Activated CD4-positive, alpha-beta T cell treated with anti-CD3 and anti-CD28 coated beads, Interleukin-10, Interleukin-2, amounts not matched to agents 100 ng/mL and 50 ng/mL, durations not matched to agents 16 hours and 8 hours (primary cell): ENCODE measurements around the gene DNAH11.
"Not testable (repeated sequence)": the region's sequence is repeated elsewhere in the genome, so short reads cannot be mapped to it uniquely, and the experiment has no call there.

Source experiments
- DNase-seq: peaks from one replicate; pipeline ENCODE4 v3.0.0-alpha.2; 2020

Gene DNAH11

DNA sequence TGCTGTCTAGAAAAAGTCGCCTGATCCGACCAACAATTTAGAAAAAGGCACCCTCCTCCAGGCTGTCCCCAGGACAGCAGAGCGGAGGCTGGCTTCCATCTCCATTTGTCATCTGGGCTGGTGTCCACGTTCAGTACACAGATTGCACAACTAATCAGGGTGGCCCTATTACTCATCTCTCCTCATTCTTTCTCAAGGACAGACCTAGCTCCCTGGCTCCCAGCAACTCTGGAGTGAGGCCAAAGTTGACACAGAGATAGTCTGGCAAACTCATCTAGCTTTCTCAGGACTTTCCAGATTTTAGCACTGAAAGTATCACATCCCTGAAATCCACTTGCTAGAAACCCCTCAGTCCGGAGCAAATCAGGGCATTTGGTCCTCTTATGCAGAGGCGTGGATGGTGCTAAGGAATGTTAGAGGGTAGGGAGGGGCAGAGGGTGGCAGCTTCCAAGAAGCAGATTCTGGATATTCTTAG, 75.1 kb downstream of the DNAH11 start:
- DNase-seq: no peak

DNA sequence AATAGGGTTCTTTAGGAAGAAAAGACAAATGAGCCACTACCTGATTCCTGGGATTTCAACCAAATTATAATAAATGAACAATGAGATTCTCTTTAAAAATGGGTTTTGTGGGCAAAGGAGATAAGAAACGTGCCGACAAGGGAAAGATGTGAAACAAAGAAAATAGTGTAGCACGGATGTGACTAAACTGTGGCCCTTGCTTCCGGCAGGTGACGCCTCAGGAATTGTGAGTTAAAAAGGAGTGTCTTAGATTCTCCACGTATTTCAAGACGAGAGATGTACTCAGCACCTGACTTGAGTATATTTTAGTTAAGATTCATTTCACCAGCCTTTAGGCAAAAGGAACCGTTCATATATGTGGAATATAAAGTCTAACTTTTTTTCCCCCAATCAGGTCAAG, 75.9 kb downstream of the DNAH11 start:
- DNase-seq: no peak

DNA sequence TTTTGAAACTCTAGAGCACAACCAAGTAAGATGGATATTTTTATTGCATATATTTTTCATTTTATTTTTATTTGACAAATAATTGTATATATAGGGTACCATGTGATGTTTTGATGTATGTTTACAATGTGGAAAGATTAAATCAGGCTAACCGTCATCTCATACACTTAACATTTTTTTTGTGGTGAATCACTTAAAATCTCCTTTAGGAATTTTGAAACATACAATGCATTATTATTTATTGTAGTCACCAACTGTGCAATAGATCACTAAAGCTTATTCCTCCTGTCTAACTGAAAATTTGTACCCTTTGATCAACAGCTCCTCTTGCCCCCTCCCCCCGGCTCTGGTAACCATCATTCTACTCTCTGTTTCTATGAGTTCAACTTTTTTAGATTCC, 77.2 kb downstream of the DNAH11 start:
- no peak for DNase-seq

DNA sequence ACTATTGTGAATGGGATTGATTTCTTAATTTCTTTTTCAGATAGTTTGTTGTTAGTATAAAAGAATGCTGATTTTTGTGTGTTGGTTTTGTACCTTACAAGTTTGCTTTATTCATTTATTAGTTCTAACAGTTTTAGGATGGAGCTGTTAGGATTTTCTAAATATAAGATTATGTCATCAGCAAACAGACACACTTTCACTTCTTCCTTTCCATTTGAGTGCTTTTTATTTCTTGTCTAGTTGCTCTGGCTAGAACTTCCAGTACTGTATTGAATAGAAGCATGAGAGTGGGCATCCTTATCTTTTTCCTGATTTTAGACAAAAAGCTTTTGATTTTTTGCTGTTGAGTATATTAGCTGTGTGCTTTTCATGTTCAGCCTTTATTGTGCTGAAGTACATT, 81.5 kb downstream of the DNAH11 start:
- no peak for DNase-seq

DNA sequence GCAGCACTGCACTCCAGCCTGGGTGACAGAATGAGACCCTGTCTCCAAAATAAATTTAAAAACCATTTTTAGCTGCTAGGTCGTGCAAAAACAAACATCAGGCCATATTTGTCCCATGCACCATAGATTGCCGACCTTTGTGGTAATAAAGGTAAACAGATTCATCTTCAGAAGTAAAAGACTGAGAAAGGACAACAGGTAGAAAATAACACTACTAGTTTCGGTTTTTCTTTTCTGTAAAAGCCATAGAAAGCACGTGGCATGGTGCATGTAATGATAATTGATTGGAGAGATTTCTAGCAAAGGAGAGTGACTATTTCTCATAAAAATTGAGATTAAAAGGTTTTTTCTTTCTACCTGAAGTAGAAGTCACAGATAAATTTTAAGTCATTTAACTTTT, 93.9 kb downstream of the DNAH11 start:
- no peak for DNase-seq

DNA sequence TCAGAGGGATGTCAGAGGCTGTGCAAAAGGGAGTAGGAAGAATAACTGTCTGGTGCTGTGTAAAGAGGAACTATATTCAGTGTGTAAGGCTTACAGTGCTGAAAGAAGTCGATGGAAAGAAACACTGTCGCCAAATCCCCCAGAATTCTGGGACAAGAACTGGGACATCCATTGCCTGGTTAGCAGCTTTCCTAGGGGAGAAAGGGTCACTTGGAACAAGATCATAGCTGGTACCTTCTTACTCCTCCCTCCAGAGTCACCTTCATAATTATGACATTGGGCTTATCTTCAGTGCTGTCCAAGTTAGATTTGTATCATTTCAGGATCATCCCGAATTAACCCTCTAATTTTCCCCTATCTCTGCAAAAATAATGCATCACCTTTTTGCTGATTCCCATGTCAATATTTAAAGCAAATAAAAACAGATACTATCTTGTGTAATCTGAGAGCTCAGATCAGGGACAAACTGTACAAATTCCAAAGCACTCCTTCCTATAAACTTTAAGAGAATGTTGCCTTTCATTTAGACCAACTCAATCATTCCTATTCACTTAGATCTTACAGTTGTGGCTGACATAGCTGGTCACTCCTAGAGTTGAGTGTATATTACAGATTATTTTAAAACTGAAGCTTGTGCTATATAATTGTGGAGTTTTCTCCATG, 96.5 kb downstream of the DNAH11 start:
- no peak for DNase-seq

DNA sequence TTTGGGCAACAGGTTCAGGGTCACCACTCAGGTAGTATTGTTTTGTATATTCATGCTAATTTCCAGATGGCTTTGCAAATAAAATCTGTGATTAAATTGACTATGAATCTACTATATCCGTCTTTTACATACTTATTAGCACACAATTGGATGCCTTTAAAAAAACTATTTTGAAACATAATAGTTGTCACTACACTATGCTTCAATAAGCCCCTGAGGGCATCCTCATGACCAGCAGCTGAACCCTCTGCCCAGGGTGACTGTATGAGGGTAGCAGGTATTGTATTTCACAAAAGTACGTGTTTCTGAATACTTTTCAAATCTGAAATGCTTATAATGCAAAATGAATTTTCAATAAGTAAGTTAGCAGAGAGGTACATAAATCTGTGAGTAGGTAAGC, 97.3 kb downstream of the DNAH11 start:
- no peak for DNase-seq

DNA sequence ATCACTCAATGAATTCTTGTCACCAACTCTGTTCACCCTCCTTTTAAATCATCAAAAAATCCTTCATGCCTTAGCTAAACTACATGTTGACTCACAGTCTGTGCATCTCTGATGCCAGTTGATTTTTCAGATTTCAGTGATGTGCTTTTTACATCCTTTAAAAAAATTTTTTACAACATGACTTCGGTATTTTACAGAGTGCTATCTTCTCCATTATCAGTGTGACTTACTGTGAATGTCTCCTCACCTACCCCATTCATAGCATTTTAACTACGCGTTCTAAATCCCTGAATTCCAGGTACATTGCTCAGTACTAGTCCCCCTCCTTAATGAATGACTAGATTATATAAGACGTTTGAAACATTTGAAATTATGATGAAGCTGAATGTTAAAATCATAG, 98.7 kb downstream of the DNAH11 start:
- no peak for DNase-seq

DNA sequence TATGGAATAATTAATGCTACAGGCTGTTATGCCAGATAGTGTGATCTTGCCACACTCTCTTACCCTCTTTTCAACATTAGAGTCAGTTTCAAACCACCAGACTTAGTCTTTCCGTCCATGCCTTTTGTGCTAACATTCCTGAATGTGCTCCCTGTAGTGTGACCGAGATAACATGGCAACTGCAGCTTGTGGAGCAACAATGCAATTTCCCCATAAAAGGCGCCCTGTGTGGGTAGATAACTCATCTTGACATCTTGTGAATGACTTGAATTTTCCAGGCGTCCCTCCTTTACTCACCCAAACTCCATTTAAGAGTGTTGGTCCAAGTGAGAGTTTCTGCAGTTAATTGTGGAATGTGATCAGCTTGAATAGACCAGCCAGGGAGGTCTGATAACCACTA, 99.6 kb downstream of the DNAH11 start:
- no peak for DNase-seq

DNA sequence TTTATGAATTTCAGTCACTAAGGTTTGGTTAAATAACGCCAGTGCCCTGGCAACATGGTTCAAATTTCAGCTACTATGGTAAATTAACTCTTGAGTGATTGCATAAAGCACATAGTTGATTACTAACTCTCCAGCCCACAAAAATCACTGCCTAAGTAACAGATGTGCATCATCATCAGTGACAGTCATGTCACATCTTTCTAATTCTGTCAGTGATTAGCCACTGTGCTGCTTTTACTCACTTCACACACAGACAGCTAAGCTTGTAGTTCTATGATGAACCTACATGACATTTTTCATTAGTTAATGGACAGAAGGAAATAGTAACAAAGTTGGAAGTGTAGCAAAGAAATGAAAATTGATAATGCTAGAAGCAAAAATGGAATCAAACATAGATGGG, 108.9 kb downstream of the DNAH11 start:
- no peak for DNase-seq

DNA sequence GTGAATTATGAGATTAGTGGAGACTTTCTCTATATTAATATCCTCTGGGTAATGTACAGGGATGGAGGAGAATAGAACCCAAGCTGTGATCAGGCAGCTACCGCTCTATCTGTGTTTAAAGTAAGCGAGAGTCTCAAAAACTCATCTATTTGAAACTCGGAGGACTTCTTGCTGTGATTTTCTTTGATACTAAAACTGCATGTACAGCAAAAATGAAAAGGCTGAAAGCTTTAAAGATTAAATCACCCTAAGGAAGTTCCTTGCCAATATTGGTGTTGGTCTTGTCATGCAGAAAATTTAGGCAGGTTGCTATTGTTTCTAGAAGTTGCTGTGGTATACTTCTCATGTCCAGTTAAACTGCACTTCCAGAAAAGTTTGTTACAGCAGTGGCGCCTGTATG, 110.8 kb downstream of the DNAH11 start:
- DNase-seq: no peak

DNA sequence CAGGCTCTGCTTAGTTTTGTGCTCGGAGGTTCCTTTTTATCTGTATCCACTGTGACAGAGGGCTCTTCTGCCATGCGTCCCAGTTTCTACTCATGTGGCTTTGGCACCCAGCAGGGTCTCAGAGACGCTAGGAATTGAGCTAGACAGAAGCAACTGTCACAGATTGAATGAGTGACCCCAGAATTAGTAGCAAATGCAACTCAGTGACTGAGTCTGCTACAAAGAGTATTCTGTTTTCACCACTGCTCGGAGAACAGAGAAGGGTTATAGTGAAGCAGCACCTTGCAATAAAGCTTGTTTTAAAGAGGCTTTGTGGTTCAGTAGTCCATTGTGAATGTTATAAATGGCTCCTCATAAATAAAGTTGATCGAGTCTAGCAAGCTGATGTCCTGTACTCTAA, 113.2 kb downstream of the DNAH11 start:
- DNase-seq: no peak

DNA sequence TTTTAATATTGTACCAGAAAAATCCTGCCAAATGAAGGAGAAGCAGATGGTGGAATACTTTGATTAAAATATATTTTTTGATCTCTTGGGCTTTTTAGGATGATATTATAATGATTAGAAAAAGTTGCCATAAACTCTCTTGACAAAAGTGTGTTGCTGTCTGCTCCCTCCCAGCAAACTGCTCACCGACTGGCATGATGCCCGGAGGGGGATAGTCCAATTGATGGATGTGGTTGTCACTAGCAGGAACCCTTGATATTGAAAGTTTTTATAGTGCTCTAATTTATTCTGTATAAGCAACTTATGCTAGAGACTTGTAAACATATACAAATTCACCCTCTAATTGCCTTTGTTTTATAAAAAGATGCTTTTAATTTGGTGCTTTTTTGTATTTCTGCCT, 114.0 kb downstream of the DNAH11 start:
- no peak for DNase-seq

DNA sequence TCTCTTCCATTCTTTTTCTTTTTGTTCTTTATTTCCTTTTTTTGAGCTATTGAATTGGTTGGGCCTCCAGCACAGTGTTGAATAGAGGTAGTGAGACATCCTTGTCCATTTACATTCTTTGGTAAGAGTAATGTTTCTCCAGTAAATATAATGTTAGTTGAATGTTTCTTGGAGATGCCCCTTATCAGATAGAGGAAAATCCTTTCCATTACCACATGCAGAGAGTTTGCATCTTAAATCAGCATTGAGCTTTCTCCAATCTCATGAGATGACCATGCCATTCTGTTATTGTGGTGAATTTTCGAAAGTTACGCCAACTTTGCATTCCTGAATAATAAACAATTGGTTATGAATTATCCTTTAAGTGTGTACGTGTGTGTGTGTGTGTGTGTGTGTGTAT, 127.7 kb downstream of the DNAH11 start:
- DNase-seq: no peak

DNA sequence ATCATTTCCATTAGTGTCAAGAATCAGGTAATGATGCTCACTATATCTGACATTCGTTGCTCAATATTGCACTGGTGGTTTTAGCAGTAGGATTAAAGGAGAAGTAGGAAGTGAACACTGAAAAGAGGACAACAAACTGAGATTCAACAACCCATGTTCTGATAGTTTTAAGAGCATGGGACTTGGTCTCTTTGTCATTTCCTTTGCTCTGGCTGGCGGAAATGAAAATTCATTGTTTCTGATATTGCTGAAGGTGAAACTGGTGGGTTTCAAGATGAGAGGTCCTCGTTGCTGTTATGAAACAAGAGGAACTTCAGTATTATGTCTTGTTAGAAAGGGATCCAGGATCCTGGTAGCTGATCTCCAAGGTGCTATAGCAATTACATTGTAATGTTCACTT, 129.0 kb downstream of the DNAH11 start:
- peak; percentile 76 for DNase-seq

DNA sequence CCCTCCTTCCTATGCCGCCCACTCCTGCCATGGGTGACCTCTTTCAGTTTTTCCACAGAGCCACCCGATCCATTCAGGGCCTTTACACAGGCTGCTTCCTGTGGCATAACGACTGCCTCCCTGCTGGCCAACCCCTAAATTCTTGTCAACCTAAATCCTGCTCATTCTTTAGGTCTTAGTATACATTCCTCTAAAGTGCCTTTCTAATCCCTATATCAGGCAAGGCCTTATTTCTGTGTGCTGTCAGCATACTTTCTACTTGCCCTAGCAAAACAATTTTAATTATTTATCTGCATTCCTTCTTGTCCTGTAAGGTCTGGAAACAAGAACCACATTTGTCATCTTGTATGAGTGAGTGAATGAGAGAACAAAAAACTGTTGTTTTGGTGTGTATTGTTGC, 132.4 kb downstream of the DNAH11 start:
- no peak for DNase-seq

DNA sequence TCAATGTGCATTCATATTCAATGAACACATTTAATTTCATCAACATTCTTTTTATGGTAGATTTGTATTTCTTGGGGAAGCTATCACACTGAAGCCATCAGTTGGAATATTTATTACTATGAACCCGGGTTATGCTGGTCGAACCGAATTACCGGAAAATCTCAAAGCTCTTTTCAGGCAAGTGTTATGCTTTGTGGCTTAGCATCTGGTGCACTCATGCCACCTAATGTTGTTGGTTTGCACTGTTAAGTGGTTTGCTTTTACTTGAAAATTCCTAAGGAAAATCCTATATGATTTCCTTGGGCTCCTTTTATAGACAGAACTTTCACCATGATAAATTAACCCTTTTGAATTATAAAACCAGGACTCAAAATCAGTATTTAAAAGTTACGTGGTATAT, 147.9 kb downstream of the DNAH11 start:
- no peak for DNase-seq

DNA sequence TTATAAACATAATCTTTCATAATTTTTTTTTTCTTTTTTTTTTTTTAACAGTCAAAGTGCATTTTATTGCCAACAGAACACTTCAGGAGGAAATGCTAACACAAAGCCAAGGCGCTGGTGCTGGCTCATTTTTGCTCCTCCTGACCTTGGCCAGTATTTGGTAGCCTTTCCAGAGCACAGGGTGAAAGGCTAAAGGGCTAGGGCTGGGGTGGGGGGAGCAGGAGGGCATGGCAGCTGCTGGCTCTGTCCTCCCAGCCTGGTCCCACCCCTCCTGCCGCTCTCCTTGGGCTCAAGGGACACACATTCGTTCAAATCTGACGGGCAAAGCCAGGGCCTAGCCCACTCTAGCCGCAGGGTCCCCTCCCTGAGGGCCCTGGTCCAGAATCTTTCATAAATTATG, 148.3 kb downstream of the DNAH11 start:
- not testable (repeated sequence) for DNase-seq

DNA sequence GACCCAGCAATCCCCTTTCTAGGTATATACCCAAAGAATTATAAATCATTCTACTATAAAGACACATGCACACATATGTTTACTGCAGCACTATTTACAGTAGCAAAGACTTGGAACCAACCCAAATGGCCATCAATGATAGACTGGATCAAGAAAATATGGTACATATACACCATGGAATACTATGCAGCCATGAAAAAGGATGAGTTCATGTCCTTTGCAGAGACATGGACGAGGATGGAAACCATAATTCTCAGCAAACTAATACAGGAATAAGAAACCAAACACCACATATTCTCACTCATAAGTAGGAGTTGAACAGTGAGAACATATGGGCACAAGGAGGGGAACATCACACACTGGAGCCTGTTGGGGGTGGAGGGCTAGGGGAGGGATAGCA, 157.7 kb downstream of the DNAH11 start:
- not testable (repeated sequence) for DNase-seq

DNA sequence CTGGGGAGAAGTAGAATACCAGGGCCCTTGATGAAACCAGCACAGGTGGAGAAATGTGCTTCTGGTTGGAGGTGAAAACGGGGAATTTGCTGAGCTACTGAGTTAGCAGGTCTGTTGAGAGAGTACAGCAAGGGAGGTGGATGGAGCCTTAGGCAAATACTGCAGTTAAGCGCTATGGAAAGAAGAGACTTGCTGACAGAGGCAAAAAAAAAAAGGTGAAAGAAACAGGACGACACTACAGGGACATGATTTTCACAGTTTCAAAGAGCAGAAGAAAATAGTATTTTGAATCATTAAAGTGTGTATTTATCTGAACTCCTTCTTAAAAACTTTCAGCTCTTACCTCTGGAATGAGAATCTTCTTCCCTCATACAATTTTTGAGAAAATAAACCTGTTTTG, 159.5 kb downstream of the DNAH11 start:
- no peak for DNase-seq

DNA sequence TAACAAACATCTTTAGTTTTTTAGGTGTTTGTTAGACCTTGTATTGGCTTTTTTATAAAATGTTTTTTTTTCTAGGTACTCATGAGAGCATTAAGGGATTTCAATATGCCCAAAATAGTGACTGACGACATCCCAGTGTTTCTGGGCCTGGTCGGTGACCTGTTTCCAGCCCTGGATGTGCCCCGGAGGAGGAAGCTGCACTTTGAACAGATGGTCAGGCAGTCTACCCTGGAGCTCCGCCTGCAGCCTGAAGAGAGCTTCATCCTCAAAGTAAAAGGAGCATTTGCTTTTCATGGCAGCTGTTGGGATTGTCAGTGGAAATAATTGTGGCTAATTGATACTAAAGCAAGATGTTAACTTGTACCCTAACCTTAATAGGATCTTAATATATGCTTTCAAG, 161.5 kb downstream of the DNAH11 start:
- DNase-seq: no peak

DNA sequence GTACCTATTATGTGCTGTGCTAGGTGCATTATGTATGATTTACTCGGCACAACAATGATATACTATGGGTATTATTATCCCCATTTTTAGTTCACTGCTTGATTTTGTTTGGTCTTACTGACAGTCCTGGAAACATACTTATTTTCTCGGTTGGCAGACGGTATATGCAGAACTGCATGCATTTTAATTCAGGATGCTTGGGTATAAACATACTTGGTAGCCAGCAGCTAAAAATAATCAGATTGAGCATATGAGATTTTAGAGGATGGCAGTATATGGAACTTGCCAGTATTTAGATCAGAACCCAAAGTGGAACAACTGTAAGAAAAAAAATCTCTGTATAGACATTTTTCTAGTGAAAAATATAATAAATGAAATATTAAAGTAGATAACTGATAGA, 163.3 kb downstream of the DNAH11 start:
- DNase-seq: no peak

DNA sequence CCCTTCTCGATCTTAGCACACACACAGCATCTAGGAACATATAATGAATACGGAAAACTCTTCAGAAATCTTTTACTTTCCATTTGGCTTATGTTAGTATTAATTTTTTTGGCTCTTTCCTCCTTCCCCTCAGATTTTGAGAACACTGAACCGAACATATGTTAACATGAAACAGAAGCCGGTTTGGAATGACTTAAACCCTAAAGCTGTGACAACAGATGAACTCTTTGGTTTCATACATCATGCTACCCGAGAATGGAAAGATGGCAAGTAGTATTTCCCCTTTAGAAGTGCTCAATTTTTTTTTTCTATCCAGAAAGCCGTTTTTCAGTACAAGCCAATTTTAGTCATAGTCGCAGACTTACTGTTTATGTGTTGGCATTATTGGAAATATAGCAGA, 164.7 kb downstream of the DNAH11 start:
- no peak for DNase-seq

DNA sequence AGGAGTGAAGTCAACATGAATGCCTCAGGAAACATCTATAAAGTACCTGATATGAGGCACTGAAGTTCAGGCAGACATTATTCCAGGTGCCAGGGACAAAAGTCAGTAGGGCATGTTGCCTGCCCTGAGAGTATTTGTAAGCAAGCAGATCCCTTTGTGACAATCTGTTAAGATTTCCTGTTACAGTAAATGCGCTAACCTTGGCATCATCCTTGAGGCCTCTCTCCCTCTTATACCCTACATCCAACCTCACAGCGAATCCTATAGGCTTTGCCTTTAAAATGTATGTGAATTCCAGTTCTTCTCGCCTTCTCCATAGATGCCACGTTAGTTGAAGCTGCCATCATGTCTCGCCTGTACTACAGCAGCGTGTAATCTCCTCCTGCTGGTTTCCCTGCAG, 165.3 kb downstream of the DNAH11 start:
- DNase-seq: no peak

DNA sequence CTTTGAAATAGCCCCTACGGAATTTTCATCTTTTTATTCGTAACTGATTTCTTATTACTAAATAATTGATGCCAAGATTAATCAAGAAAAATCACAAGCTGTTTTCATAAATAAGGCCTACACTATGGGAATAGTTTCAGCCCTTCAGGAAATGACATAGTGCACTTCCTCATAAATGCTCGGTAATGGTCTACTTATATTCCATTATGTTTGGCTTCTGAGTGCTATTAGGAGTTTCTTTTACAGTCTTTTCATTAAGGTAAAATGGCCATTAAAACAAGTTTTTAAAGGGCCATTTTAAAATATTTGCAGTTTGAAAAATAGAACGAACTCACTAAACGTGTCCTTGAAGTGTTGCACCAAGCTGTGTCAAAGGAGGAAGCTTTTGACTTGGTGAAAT, 174.5 kb downstream of the DNAH11 start:
- no peak for DNase-seq

DNA sequence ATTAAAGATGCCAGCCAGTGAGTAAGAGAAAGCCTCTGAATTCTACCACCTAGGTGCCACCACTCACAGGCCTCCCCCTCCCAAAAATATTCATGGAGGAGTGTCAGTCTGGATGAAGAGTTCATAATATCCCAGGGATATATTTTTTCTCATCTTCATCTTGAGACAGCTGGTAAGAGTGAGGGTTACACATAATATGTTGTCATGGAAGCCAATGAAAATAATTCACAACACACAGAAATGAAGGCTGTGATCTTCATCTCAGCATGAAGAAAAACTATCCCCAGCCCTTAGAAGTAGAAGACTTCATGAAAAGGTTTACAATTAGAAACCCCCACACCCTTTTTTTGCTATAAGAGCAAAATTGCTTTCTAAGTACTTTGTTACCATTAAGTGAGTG, 175.6 kb downstream of the DNAH11 start:
- DNase-seq: no peak
